Measurements from ENCODE around the gene NTM. TPM values are rescaled to one million over a fixed set of nuclear protein-coding genes. Genes with fewer than 3 reads are reported as not detected.

NTM gene
- total RNA-seq, 1 donor from 2014 or later = not detected

- Mint-ChIP-seq H3K27me3 (no peaks in the 10 kb centered on the region), H3K4me1 (no peaks in the 10 kb centered on the region), H3K36me3 (ENCODE audit: low read depth) (no peaks in the 10 kb centered on the region), H3K27ac (no peak overlapping the region), H3K9me3 (no peaks in the 10 kb centered on the region), H3K4me3 (no peak overlapping the region)
- POLR2A ChIA-PET = no interaction called here
- intact Hi-C loops (cut with micrococcal nuclease) = no loop called here
- CTCF ChIA-PET = no interaction called here
- TF ChIP-seq, protein P1, sequence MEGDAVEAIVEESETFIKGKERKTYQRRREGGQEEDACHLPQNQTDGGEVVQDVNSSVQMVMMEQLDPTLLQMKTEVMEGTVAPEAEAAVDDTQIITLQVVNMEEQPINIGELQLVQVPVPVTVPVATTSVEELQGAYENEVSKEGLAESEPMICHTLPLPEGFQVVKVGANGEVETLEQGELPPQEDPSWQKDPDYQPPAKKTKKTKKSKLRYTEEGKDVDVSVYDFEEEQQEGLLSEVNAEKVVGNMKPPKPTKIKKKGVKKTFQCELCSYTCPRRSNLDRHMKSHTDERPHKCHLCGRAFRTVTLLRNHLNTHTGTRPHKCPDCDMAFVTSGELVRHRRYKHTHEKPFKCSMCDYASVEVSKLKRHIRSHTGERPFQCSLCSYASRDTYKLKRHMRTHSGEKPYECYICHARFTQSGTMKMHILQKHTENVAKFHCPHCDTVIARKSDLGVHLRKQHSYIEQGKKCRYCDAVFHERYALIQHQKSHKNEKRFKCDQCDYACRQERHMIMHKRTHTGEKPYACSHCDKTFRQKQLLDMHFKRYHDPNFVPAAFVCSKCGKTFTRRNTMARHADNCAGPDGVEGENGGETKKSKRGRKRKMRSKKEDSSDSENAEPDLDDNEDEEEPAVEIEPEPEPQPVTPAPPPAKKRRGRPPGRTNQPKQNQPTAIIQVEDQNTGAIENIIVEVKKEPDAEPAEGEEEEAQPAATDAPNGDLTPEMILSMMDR (IDR thresholded peaks at IDR 0.05) = no peak
- ATAC-seq (ENCODE audit: low read depth) = no peak
- no peak for DNase-seq
These were observed 926.7 kb downstream of the NTM start for GRCh38 chr11:132296946-132297610.

- H3K9me3 Mint-ChIP-seq = no peaks in the 10 kb centered on the region
- no peak overlapping the region for H3K27ac Mint-ChIP-seq
- ATAC-seq (ENCODE audit: low read depth) (no peak), DNase-seq (no peak)
- ChIA-PET POLR2A (no interaction called here), CTCF (no interaction called here)
- intact Hi-C loops (cut with micrococcal nuclease) = no loop called here
- H3K4me1 Mint-ChIP-seq = no peaks in the 10 kb centered on the region
- no peak overlapping the region for H3K4me3 Mint-ChIP-seq
- H3K36me3 Mint-ChIP-seq (ENCODE audit: low read depth) = no peaks in the 10 kb centered on the region
- H3K27me3 Mint-ChIP-seq = no peaks in the 10 kb centered on the region
- TF ChIP-seq, protein P1 (IDR thresholded peaks at IDR 0.05) = no peak
These were observed 927.9 kb downstream of the NTM start for GRCh38 chr11:132298357-132298756.

DNA sequence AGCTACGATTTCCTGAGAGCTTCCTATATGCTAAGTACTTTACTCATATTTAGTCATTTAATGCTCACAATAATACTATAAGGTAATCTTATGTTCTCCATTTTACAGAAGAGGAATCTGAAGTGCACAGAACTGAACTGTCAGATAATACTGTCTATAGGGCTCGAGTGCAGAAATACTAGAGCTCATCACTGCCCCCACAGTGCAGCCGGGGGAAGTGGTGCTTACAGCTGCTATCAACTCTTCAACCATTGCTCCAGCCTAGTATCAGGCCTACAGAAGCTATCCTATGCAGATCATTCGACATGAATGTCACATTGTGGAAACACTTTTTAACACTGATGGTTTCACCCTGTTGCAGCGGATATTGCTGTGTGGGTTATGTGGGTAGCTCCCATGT lies 929.9 kb downstream of the NTM start:
- TF ChIP-seq, protein P1 (IDR thresholded peaks at IDR 0.05) = no peak
- Mint-ChIP-seq H3K36me3 (ENCODE audit: low read depth) (no peaks in the 10 kb centered on the region), H3K27ac (no peak overlapping the region), H3K4me1 (no peaks in the 10 kb centered on the region), H3K9me3 (no peaks in the 10 kb centered on the region), H3K27me3 (no peaks in the 10 kb centered on the region), H3K4me3 (no peak overlapping the region)
- ChIA-PET POLR2A (no interaction called here), CTCF (no interaction called here)
- ATAC-seq (ENCODE audit: low read depth) (no peak), DNase-seq (no peak)
- intact Hi-C loops (cut with micrococcal nuclease) = no loop called here

DNA sequence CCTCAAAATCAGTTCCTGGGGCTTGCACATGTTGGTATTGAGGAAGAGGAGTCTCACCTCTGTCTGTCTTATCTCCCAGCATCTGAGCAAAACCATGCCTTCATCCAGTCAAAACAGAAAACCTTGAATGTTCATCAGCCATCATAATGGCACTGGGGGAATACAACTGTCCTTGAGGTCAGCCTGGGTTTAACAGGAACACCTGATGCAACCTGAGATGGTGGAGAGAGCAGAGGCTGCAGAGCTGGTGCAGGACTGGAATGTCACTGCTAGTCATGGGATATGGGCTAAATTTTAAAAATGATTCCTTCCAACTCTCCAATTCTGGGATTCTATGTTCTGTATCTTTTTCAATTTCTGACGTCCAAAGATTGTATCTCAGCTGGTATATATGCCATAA lies 931.0 kb downstream of the NTM start:
- no peaks in the 10 kb centered on the region for H3K36me3 Mint-ChIP-seq (ENCODE audit: low read depth)
- TF ChIP-seq, protein P1 (IDR thresholded peaks at IDR 0.05) = no peak
- no peaks in the 10 kb centered on the region for H3K4me1 Mint-ChIP-seq
- no peaks in the 10 kb centered on the region for H3K27me3 Mint-ChIP-seq
- H3K27ac Mint-ChIP-seq = no peak overlapping the region
- no peak for ATAC-seq (ENCODE audit: low read depth)
- ChIA-PET CTCF (no interaction called here), POLR2A (no interaction called here)
- no peak for DNase-seq
- no peak overlapping the region for H3K4me3 Mint-ChIP-seq
- intact Hi-C loops (cut with micrococcal nuclease) = no loop called here
- H3K9me3 Mint-ChIP-seq = peaks cover 3% of the 10 kb centered on the region

GRCh38 chr11:132301900-132302299 lies 931.5 kb downstream of the NTM start:
- Mint-ChIP-seq H3K4me3 (no peak overlapping the region), H3K9me3 (peaks cover 3% of the 10 kb centered on the region), H3K4me1 (no peaks in the 10 kb centered on the region), H3K27ac (no peak overlapping the region), H3K27me3 (no peaks in the 10 kb centered on the region), H3K36me3 (ENCODE audit: low read depth) (no peaks in the 10 kb centered on the region)
- CTCF ChIA-PET = no interaction called here
- DNase-seq (no peak), ATAC-seq (ENCODE audit: low read depth) (no peak)
- POLR2A ChIA-PET = no interaction called here
- intact Hi-C loops (cut with micrococcal nuclease) = no loop called here
- TF ChIP-seq, protein P1 (IDR thresholded peaks at IDR 0.05) = no peak
